Breast epithelium (tissue), 3 donors: ENCODE results near the gene SH2D7.

ENCODE experiments used
- CTCF ChIP-seq, 3 donors: fragments of 450-650 bp; IDR thresholded peaks; one replicate each; pipeline ENCODE4 v1.5.1; 2016 to 2017; ENCODE audit warnings: antibody characterized with exemption in 3 of 3, mild to moderate bottlenecking in 3 of 3, moderate library complexity in 3 of 3
- POLR2A ChIP-seq: fragments of 450-650 bp; IDR thresholded peaks from one replicate; pipeline ENCODE4 v1.6.1; 2016; ENCODE audit warnings: antibody characterized with exemption, mild to moderate bottlenecking, moderate library complexity

- TF ChIP-seq CTCF (IDR thresholded peaks at IDR 0.05) (no peak), POLR2A (no peak)
These were observed 33.9 kb upstream of the SH2D7 start for GRCh38 chr15:78058401-78058935.
